IMR-90 (cell line): ENCODE measurements around the gene AGAP1. TPM values are rescaled to one million over a fixed set of nuclear protein-coding genes. Genes with fewer than 3 reads are reported as not detected.

Experiments
- ATAC-seq: fragments of 200-7000 bp; cut with Tn5 transposase; 2 replicates; pipeline ENCODE4 v1.9.1; 2020; ENCODE audit warnings: low read depth, mild to moderate bottlenecking, moderate library complexity
- BruUV-seq: library from RNA; stranded (reverse); fragments of 400-500 nt; replicated peaks from 2 replicates; lab custom pipeline; 2021; lab: Mats Ljungman, UMichigan
- CTCF ChIA-PET: fragments of 300-600 bp; formaldehyde crosslinking; extraction: SDS; loops from one replicate; lab custom pipeline; 2021; ENCODE audit warnings: antibody characterized with exemption; lab: Yijun Ruan, JAX
- POLR2A ChIA-PET: fragments of 300-600 bp; sonication (Branson Sonifier 250); formaldehyde crosslinking; loops from one replicate; lab custom pipeline; 2022; ENCODE audit warnings: antibody characterized with exemption; ENCODE audit not compliant: unreplicated experiment; lab: Charles Lee
- DNase-seq: peaks from one replicate; pipeline ENCODE4 v3.0.0; 2013
- H2AFZ ChIP-seq: replicated peaks from 2 replicates; pipeline ENCODE3; 2013; ENCODE audit warnings: low read length, mild to moderate bottlenecking; ENCODE audit not compliant: poor library complexity
- H2AK5ac ChIP-seq: 2 replicates; pipeline ENCODE4 v1.6.1; 2013; ENCODE audit warnings: low read depth, low read length, inconsistent platforms
- H2AK9ac ChIP-seq: replicated peaks from 2 replicates; pipeline ENCODE3; 2013; ENCODE audit warnings: mild to moderate bottlenecking, low read depth, low read length, moderate library complexity; ENCODE audit not compliant: poor library complexity
- H2BK120ac ChIP-seq: 2 replicates; pipeline ENCODE4 v1.6.1; 2013; ENCODE audit warnings: low read depth, low read length, inconsistent platforms
- H2BK15ac ChIP-seq: 3 replicates; pipeline ENCODE4 v1.6.1; 2013; ENCODE audit warnings: low read depth, low read length, inconsistent platforms
- H2BK20ac ChIP-seq: 2 replicates; pipeline ENCODE4 v1.6.1; 2013; ENCODE audit warnings: low read depth, mild to moderate bottlenecking, inconsistent platforms, low read length, moderate library complexity
- H2BK5ac ChIP-seq: 2 replicates; pipeline ENCODE4 v1.6.1; 2013; ENCODE audit warnings: mild to moderate bottlenecking, low read depth, low read length, inconsistent platforms; ENCODE audit not compliant: poor library complexity, severe bottlenecking
- H3K14ac ChIP-seq: replicated peaks from 2 replicates; pipeline ENCODE4 v1.6.1; 2013; ENCODE audit warnings: low read depth, low read length, inconsistent platforms
- H3K18ac ChIP-seq: 2 replicates; pipeline ENCODE4 v1.6.1; 2013; ENCODE audit warnings: low read depth, low read length, control low read depth
- H3K23ac ChIP-seq: 2 replicates; pipeline ENCODE4 v1.6.1; 2013; ENCODE audit warnings: low read depth, low read length, inconsistent platforms
- H3K27ac ChIP-seq: 2 replicates; pipeline ENCODE4 v1.5.1; 2013; ENCODE audit warnings: mild to moderate bottlenecking, control low read depth, low read length; ENCODE audit not compliant: insufficient read depth
- H3K27me3 ChIP-seq: 2 replicates; pipeline ENCODE4 v1.6.1; 2013; ENCODE audit warnings: low read length; ENCODE audit not compliant: control insufficient read depth, insufficient read depth
- H3K36me3 ChIP-seq: 2 replicates; pipeline ENCODE4 v1.6.1; 2013; ENCODE audit warnings: low read length, mixed read lengths; ENCODE audit not compliant: control insufficient read depth, insufficient read depth
- H3K4ac ChIP-seq: 2 replicates; pipeline ENCODE4 v1.6.1; 2013; ENCODE audit warnings: low read depth, low read length, inconsistent platforms
- H3K4me1 ChIP-seq: 2 replicates; pipeline ENCODE4 v1.6.1; 2013; ENCODE audit warnings: low read length, mixed read lengths; ENCODE audit not compliant: control insufficient read depth, insufficient read depth
- H3K4me2 ChIP-seq: 2 replicates; pipeline ENCODE4 v1.6.1; 2013; ENCODE audit warnings: low read depth, mild to moderate bottlenecking, control low read depth, low read length, moderate library complexity
- H3K4me3 ChIP-seq: 2 replicates; pipeline ENCODE4 v1.5.1; 2013; ENCODE audit warnings: low read depth, mild to moderate bottlenecking, control low read depth, low read length, moderate library complexity; ENCODE audit not compliant: insufficient read depth
- H3K56ac ChIP-seq: 2 replicates; pipeline ENCODE4 v1.6.1; 2013; ENCODE audit warnings: low read length, inconsistent platforms; ENCODE audit not compliant: insufficient read depth; ENCODE audit errors: extremely low read depth
- H3K79me1 ChIP-seq, 2 experiments: 2 replicates each; pipeline ENCODE4 v1.6.1; 2013; ENCODE audit warnings: low read length in 2 of 2, inconsistent platforms in 1 of 2, low read depth in 1 of 2
- H3K9ac ChIP-seq: 2 replicates; pipeline ENCODE4 v1.6.1; 2013; ENCODE audit warnings: low read depth, low read length, control low read depth
- H3K9me1 ChIP-seq: 2 replicates; pipeline ENCODE4 v1.6.1; 2013; ENCODE audit warnings: low read length, inconsistent platforms; ENCODE audit not compliant: insufficient read depth
- H3K9me3 ChIP-seq: 2 replicates; pipeline ENCODE4 v1.6.1; 2013; ENCODE audit warnings: low read length; ENCODE audit not compliant: control insufficient read depth, insufficient read depth
- H4K20me1 ChIP-seq: 2 replicates; pipeline ENCODE4 v1.6.1; 2013; ENCODE audit warnings: low read length, inconsistent platforms; ENCODE audit not compliant: insufficient read depth
- H4K5ac ChIP-seq: 2 replicates; pipeline ENCODE4 v1.6.1; 2013; ENCODE audit warnings: mild to moderate bottlenecking, low read depth, low read length, control low read depth
- H4K8ac ChIP-seq, 2 experiments: 2 replicates each; pipeline ENCODE4 v1.6.1; 2013; ENCODE audit warnings: low read depth in 2 of 2, low read length in 2 of 2, control low read depth in 1 of 2, inconsistent platforms in 1 of 2
- H4K91ac ChIP-seq: 2 replicates; pipeline ENCODE4 v1.6.1; 2013; ENCODE audit warnings: low read depth, low read length, inconsistent platforms; ENCODE audit not compliant: insufficient read depth
- BHLHE40 ChIP-seq: fragments of 150-350 bp; IDR thresholded peaks from 2 replicates; pipeline ENCODE4 v1.6.1; 2016; ENCODE audit warnings: mild to moderate bottlenecking, low read depth, low read length
- CEBPB ChIP-seq: IDR thresholded peaks from 2 replicates; pipeline ENCODE4 v1.6.1; 2012; ENCODE audit warnings: low read depth, low read length, improper control_type of control experiment
- CHD1 ChIP-seq: IDR thresholded peaks from 2 replicates; pipeline ENCODE4 v1.6.1; 2012; ENCODE audit warnings: low read depth, low read length, improper control_type of control experiment
- FOS ChIP-seq: fragments of 150-350 bp; IDR thresholded peaks from 2 replicates; pipeline ENCODE4 v1.6.1; 2016; ENCODE audit warnings: low read depth, low read length
- MAFK ChIP-seq: IDR thresholded peaks from 2 replicates; pipeline ENCODE4 v1.6.1; 2012; ENCODE audit warnings: low read depth, low read length, improper control_type of control experiment
- MAZ ChIP-seq: IDR thresholded peaks from 2 replicates; pipeline ENCODE4 v1.6.1; 2012; ENCODE audit warnings: low read depth, mild to moderate bottlenecking, low read length, improper control_type of control experiment, moderate library complexity, borderline replicate concordance
- MXI1 ChIP-seq: IDR thresholded peaks from 2 replicates; pipeline ENCODE4 v1.6.1; 2012; ENCODE audit warnings: low read depth, mild to moderate bottlenecking, low read length, moderate library complexity, borderline replicate concordance
- NFE2L2 ChIP-seq: fragments of 150-350 bp; IDR thresholded peaks from 2 replicates; pipeline ENCODE4 v1.6.1; 2016; ENCODE audit warnings: low read depth, mild to moderate bottlenecking, low read length
- POLR2A ChIP-seq: IDR thresholded peaks from 2 replicates; pipeline ENCODE4 v1.6.1; 2012; ENCODE audit warnings: mild to moderate bottlenecking, low read depth, low read length
- RAD21 ChIP-seq: IDR thresholded peaks from 2 replicates; pipeline ENCODE4 v1.6.1; 2012; ENCODE audit warnings: low read length, improper control_type of control experiment
- RCOR1 ChIP-seq: IDR thresholded peaks from 2 replicates; pipeline ENCODE4 v1.6.1; 2012; ENCODE audit warnings: mild to moderate bottlenecking, low read length, improper control_type of control experiment; ENCODE audit not compliant: insufficient replicate concordance
- RFX5 ChIP-seq: IDR thresholded peaks from 2 replicates; pipeline ENCODE4 v1.8.0; 2012; ENCODE audit warnings: low read depth, mild to moderate bottlenecking, low read length, moderate library complexity
- SMC3 ChIP-seq: fragments of 150-350 bp; IDR thresholded peaks from 2 replicates; pipeline ENCODE4 v1.6.1; 2016; ENCODE audit warnings: low read depth, mild to moderate bottlenecking, antibody characterized with exemption, low read length, moderate library complexity
- WGBS, 2 experiments: methylation state at CpG; one replicate each; pipeline versions ENCODE4 v1.1.5 to v1.1.7; 2013; ENCODE audit warnings: missing lambda C conversion rate in 2 of 2; ENCODE audit not compliant: insufficient read length in 1 of 2; ENCODE audit errors: extremely low coverage in 2 of 2; 5-methylcytosine and 5-hydroxymethylcytosine counted together
- dilution Hi-C: fragments of 300-500 bp; cut with HindIII; formaldehyde crosslinking; loops from one replicate; pipeline ENCODE4 v1.14.3; 2018; ENCODE audit warnings: low sequenced_read_pairs; ENCODE audit not compliant: unreplicated experiment
- in situ Hi-C: fragments of 300-500 bp; cut with MboI; formaldehyde crosslinking; loops from 3 replicates; pipeline ENCODE4 v1.14.3; 2019; ENCODE audit warnings: low sequenced_read_pairs, inconsistent platforms, mixed read lengths
- intact Hi-C: fragments of 100-400 bp; cut with micrococcal nuclease; formaldehyde crosslinking; loops from 2 replicates; pipeline ENCODE4 v1.10.0; 2022
- polyA plus RNA-seq, 3 experiments: library from polyadenylated mRNA; depleted of rRNA; stranded (reverse); fragments of >200 nt; gene quantifications; 2 replicates each; pipeline ENCODE4 v1.2.3, GENCODE V29; 2012; ENCODE audit warnings: low replicate concordance in 1 of 3
- total RNA-seq: library from RNA; depleted of rRNA; stranded (reverse); fragments of >200 nt; gene quantifications from 2 replicates; pipeline ENCODE4 v1.2.3, GENCODE V29; 2012
- TF ChIP-seq, protein P1 (sequence below): fragments of 150-350 bp; IDR thresholded peaks from 2 replicates; pipeline ENCODE4 v1.6.1; 2016; ENCODE audit warnings: low read depth, mild to moderate bottlenecking, low read length, moderate library complexity, borderline replicate concordance
- TF ChIP-seq, protein P2 (sequence below): conservative IDR thresholded peaks from 2 replicates; pipeline ENCODE4 v1.5.1; 2012; ENCODE audit warnings: mild to moderate bottlenecking, low read depth, low read length, improper control_type of control experiment
- TF ChIP-seq, protein P3 (sequence below): fragments of 150-350 bp; IDR thresholded peaks from 2 replicates; pipeline ENCODE4 v1.6.1; 2017; ENCODE audit warnings: mild to moderate bottlenecking, antibody characterized with exemption, low read length, low read depth

Gene AGAP1
- total and polyA plus RNA-seq, 2 of the 4 experiments (the other 2 are of a cell fraction) = 15.1 to 16.4 TPM

DNA sequence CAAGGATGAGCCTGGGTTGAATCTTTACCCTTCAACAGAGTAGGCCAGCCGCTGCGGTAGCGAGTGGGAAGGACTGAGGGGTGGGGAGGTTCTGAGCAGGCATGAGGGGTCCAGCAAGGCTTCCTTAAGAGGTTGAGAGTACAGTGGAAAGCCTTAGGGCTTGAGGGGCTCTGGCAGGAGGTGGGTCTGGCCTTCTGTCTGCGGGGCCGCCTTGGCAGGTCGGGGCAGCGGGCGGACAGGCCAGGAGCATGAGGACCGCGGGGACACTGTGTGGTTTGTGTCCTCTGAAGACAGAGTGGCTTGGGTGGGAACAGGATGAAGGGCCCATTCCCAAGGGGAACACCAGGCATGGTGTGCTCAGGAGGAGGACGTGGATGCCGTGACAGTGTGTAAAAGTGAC is 250.3 kb downstream of the AGAP1 start:
- ChIA-PET CTCF (interaction anchor here (1.7 kb wide), 1 partner anchor 149 kb away, joined by 9 read pairs; no protein-coding TSS in a partner anchor), POLR2A (no interaction called here)
- Histone ChIP-seq H2AFZ (no peak overlapping the region), H2BK20ac (no peak overlapping the region), H3K79me1 (no peaks in the 10 kb centered on the region), H2BK120ac (no peak overlapping the region), H4K20me1 (peaks cover 4% of the 10 kb centered on the region; the same call in 1 of the 2 replicates), H3K4me2 (no peak overlapping the region), H4K5ac (no peak overlapping the region), H3K36me3 (peaks cover 2% of the 10 kb centered on the region; the same call in 1 of the 2 replicates), H3K27me3 (no peaks in the 10 kb centered on the region), H4K91ac (no peak overlapping the region), H3K27ac (no peak overlapping the region), H3K4me1 (peaks cover 3% of the 10 kb centered on the region; the same call in 1 of the 2 replicates), H3K9me3 (no peaks in the 10 kb centered on the region), H2AK5ac (no peak overlapping the region), H3K18ac (no peak overlapping the region), H3K23ac (no peak overlapping the region), H3K4ac (no peak overlapping the region), H3K9ac (no peak overlapping the region), H2BK5ac (no peak overlapping the region), H2AK9ac (no peak overlapping the region), H3K56ac (no peak overlapping the region), H2BK15ac (no peak overlapping the region), H3K14ac (no peak overlapping the region), H3K4me3 (no peak overlapping the region), H4K8ac (no peak overlapping the region), H3K9me1 (no peaks in the 10 kb centered on the region)
- intact Hi-C loops = loop anchor here (10.0 kb wide), 1 partner anchor 479 kb away; no protein-coding TSS in a partner anchor
- dilution Hi-C loops = loop anchor here (25.0 kb wide), 1 partner anchor 607 kb away; no protein-coding TSS in a partner anchor
- no TSS peak for BruUV-seq
- DNase-seq = no peak
- no peak for ATAC-seq
- in situ Hi-C loops = loop anchor here (5.0 kb wide), 1 partner anchor 142 kb away; no protein-coding TSS in a partner anchor
- no peak for TF ChIP-seq SMC3
- TF ChIP-seq BHLHE40 = no peak
- TF ChIP-seq CEBPB = no peak
- TF ChIP-seq RCOR1 = no peak
- no peak for TF ChIP-seq POLR2A
- TF ChIP-seq, protein P1, sequence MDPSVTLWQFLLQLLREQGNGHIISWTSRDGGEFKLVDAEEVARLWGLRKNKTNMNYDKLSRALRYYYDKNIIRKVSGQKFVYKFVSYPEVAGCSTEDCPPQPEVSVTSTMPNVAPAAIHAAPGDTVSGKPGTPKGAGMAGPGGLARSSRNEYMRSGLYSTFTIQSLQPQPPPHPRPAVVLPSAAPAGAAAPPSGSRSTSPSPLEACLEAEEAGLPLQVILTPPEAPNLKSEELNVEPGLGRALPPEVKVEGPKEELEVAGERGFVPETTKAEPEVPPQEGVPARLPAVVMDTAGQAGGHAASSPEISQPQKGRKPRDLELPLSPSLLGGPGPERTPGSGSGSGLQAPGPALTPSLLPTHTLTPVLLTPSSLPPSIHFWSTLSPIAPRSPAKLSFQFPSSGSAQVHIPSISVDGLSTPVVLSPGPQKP = no peak
- no peak for TF ChIP-seq NFE2L2
- TF ChIP-seq MXI1 = no peak
- TF ChIP-seq, protein P2, sequence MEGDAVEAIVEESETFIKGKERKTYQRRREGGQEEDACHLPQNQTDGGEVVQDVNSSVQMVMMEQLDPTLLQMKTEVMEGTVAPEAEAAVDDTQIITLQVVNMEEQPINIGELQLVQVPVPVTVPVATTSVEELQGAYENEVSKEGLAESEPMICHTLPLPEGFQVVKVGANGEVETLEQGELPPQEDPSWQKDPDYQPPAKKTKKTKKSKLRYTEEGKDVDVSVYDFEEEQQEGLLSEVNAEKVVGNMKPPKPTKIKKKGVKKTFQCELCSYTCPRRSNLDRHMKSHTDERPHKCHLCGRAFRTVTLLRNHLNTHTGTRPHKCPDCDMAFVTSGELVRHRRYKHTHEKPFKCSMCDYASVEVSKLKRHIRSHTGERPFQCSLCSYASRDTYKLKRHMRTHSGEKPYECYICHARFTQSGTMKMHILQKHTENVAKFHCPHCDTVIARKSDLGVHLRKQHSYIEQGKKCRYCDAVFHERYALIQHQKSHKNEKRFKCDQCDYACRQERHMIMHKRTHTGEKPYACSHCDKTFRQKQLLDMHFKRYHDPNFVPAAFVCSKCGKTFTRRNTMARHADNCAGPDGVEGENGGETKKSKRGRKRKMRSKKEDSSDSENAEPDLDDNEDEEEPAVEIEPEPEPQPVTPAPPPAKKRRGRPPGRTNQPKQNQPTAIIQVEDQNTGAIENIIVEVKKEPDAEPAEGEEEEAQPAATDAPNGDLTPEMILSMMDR = no peak
- TF ChIP-seq RAD21 = no peak
- TF ChIP-seq, protein P3, sequence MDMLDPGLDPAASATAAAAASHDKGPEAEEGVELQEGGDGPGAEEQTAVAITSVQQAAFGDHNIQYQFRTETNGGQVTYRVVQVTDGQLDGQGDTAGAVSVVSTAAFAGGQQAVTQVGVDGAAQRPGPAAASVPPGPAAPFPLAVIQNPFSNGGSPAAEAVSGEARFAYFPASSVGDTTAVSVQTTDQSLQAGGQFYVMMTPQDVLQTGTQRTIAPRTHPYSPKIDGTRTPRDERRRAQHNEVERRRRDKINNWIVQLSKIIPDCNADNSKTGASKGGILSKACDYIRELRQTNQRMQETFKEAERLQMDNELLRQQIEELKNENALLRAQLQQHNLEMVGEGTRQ = no peak
- no peak for TF ChIP-seq RFX5
- no peak for TF ChIP-seq FOS
- no peak for TF ChIP-seq CHD1
- TF ChIP-seq MAFK = no peak
- TF ChIP-seq MAZ = no peak
- 80% methylated on average over 1 of the region's 12 CpGs; no CpG with 5 or more reads in 1 of the 2 experiments for WGBS, 2 experiments
